Esophagus squamous epithelium (tissue), 5 donors: ENCODE data around the gene TMEM201. TPM values are rescaled to one million over a fixed set of nuclear protein-coding genes. Genes with fewer than 3 reads are reported as not detected.

ENCODE experiments used
- DNase-seq: peaks from one replicate; lab custom pipeline; 2025; lab: John Stamatoyannopoulos, UW
- H3K27ac ChIP-seq, 4 donors: fragments of 200-600 bp; sonication (generic); one replicate each; pipeline ENCODE4 v1.5.1; 2016 to 2019; ENCODE audit warnings: mild to moderate bottlenecking in 1 of 4
- H3K27me3 ChIP-seq, 4 donors: fragments of 200-600 bp; sonication (generic); 1 replicate in 3 of 4; 2 replicates in 1 of 4; pipeline versions ENCODE4 v1.5.1 to v1.6.0; 2017 to 2021; ENCODE audit warnings: antibody characterized with exemption in 1 of 4
- H3K36me3 ChIP-seq, 3 donors: fragments of 200-600 bp; sonication (generic); one replicate each; pipeline ENCODE4 v1.5.1; 2016 to 2019
- H3K4me1 ChIP-seq, 3 donors: fragments of 200-600 bp; sonication (generic); one replicate each; pipeline ENCODE4 v1.5.1; 2017 to 2019
- H3K4me3 ChIP-seq, 4 donors: fragments of 200-600 bp; sonication (generic); 1 replicate in 3 of 4; 2 replicates in 1 of 4; pipeline ENCODE4 v1.5.1; 2016 to 2019; ENCODE audit warnings: mild to moderate bottlenecking in 2 of 4, moderate library complexity in 1 of 4
- H3K9me3 ChIP-seq, 3 donors: fragments of 200-600 bp; sonication (generic); one replicate each; pipeline ENCODE4 v1.5.1; 2016 to 2019
- CTCF ChIP-seq, 6 experiments: fragments of 450-650 bp in 4 of 6; fragments of 200-600 bp in 2 of 6; sonication (generic) in 2 of 6; IDR thresholded peaks; one replicate each; pipeline ENCODE4 v1.5.1; 2016 to 2019; ENCODE audit warnings: antibody characterized with exemption in 6 of 6, mild to moderate bottlenecking in 4 of 6, moderate library complexity in 4 of 6
- POLR2A ChIP-seq, 4 donors: fragments of 450-650 bp; IDR thresholded peaks; one replicate each; pipeline ENCODE4 v1.6.1; 2017; ENCODE audit warnings: antibody characterized with exemption in 4 of 4, mild to moderate bottlenecking in 4 of 4, moderate library complexity in 3 of 4
- WGBS, 2 donors: methylation state at CpG; one replicate each; pipeline ENCODE4 v1.1.5; 2018; 5-methylcytosine and 5-hydroxymethylcytosine counted together
- intact Hi-C: fragments of 100-400 bp; cut with DNase I; formaldehyde crosslinking; loops from one replicate; pipeline ENCODE4 v1.15.0; 2022
- total RNA-seq, 4 donors: library from RNA; depleted of rRNA; stranded (reverse); fragments of >200 nt; gene quantifications; one replicate each; pipeline ENCODE4 v1.1.0, GENCODE V29; 2016
- donor health status: DM: yes; HTN: yes; CAD: no.

Gene TMEM201
- total RNA-seq, 4 donors from 2014 or later, result 5.0 to 10.3 (median 8.7) TPM

GRCh38 chr1:9606948-9607347, 18.2 kb downstream of the TMEM201 start:
- Histone ChIP-seq H3K4me3 (no peak overlapping the region), H3K27me3 (no peaks in the 10 kb centered on the region), H3K4me1 (peaks cover 0 to 4% (median 0%) of the 10 kb centered on the region in 3 donors), H3K27ac (no peak overlapping the region), H3K36me3 (peaks cover 5 to 90% (median 27%) of the 10 kb centered on the region in 3 donors), H3K9me3 (no peaks in the 10 kb centered on the region)
- DNase-seq, result no peak
- TF ChIP-seq CTCF (IDR thresholded peaks at IDR 0.05) (no peak), POLR2A (IDR thresholded peaks at IDR 0.05) (no peak)
- intact Hi-C loops, result no loop called here
- WGBS, 2 donors, result 31% methylated on average over 6 of the region's 10 CpGs; no CpG with 5 or more reads in 1 of the 2 donors

GRCh38 chr1:9607352-9607751, 18.6 kb downstream of the TMEM201 start:
- no peaks in the 10 kb centered on the region for H3K9me3 ChIP-seq
- H3K27me3 ChIP-seq, result no peaks in the 10 kb centered on the region
- no peak overlapping the region for H3K4me3 ChIP-seq
- no peak for TF ChIP-seq POLR2A (IDR thresholded peaks at IDR 0.05)
- no peak for TF ChIP-seq CTCF (IDR thresholded peaks at IDR 0.05)
- H3K36me3 ChIP-seq, result peaks cover 4 to 90% (median 23%) of the 10 kb centered on the region in 3 donors
- no peak overlapping the region for H3K27ac ChIP-seq
- WGBS, 2 donors, result 73 to 80% methylated on average over 6 to 10 of the region's 19 CpGs
- H3K4me1 ChIP-seq, result peaks cover 0 to 4% (median 0%) of the 10 kb centered on the region in 3 donors
- intact Hi-C loops, result no loop called here
- DNase-seq, result no peak

- 100% methylated on average over 1 of the region's 5 CpGs; no CpG with 5 or more reads in 1 of the 2 donors for WGBS, 2 donors
These were observed 21.3 kb downstream of the TMEM201 start for GRCh38 chr1:9609998-9610397.

GRCh38 chr1:9610548-9610947, 21.8 kb downstream of the TMEM201 start:
- WGBS, 2 donors, result 77 to 96% methylated on average over 6 to 12 of the region's 25 CpGs
- Histone ChIP-seq H3K4me3 (no peak overlapping the region), H3K9me3 (no peaks in the 10 kb centered on the region), H3K27me3 (no peaks in the 10 kb centered on the region), H3K27ac (no peak overlapping the region), H3K36me3 (peaks cover 10 to 79% (median 14%) of the 10 kb centered on the region in 3 donors), H3K4me1 (peaks cover 0 to 4% (median 0%) of the 10 kb centered on the region in 3 donors)
- TF ChIP-seq CTCF (IDR thresholded peaks at IDR 0.05) (no peak), POLR2A (IDR thresholded peaks at IDR 0.05) (no peak)
- intact Hi-C loops, result no loop called here
- no peak for DNase-seq

More at GRCh38 chr1:9609998-9610397, 21.3 kb downstream of the TMEM201 start:
- H3K4me1 ChIP-seq, result peaks cover 0 to 4% (median 0%) of the 10 kb centered on the region in 3 donors
- H3K4me3 ChIP-seq, result no peak overlapping the region
- no peak for TF ChIP-seq POLR2A (IDR thresholded peaks at IDR 0.05)
- no peak for DNase-seq
- intact Hi-C loops, result no loop called here
- H3K27ac ChIP-seq, result no peak overlapping the region
- no peaks in the 10 kb centered on the region for H3K9me3 ChIP-seq
- H3K27me3 ChIP-seq, result no peaks in the 10 kb centered on the region
- peaks cover 10 to 82% (median 14%) of the 10 kb centered on the region in 3 donors for H3K36me3 ChIP-seq

GRCh38 chr1:9611716-9612115, 23.0 kb downstream of the TMEM201 start:
- H3K36me3 ChIP-seq, result peaks cover 10 to 74% (median 14%) of the 10 kb centered on the region in 3 donors
- no peaks in the 10 kb centered on the region for H3K27me3 ChIP-seq
- H3K4me3 ChIP-seq, result no peak overlapping the region
- TF ChIP-seq POLR2A (IDR thresholded peaks at IDR 0.05), result no peak
- no peak for TF ChIP-seq CTCF (IDR thresholded peaks at IDR 0.05)
- no peak for DNase-seq
- no peaks in the 10 kb centered on the region for H3K9me3 ChIP-seq
- H3K27ac ChIP-seq, result no peak overlapping the region
- intact Hi-C loops, result no loop called here
- peaks cover 0 to 3% (median 0%) of the 10 kb centered on the region in 3 donors for H3K4me1 ChIP-seq
- WGBS, 2 donors, result 84 to 100% methylated on average over 3 to 8 of the region's 13 CpGs
